GM12892 (cell line): Measurements from ENCODE around the gene HDHD3.

Experiments used
- POLR2A ChIP-seq: IDR thresholded peaks from 2 replicates; pipeline ENCODE4 v1.6.1; 2011; ENCODE audit warnings: low read depth, low read length, control low read depth
- POLR2AphosphoS5 ChIP-seq: IDR thresholded peaks from 2 replicates; pipeline ENCODE4 v1.6.1; 2011; ENCODE audit warnings: low read depth, low read length, control low read depth
- TAF1 ChIP-seq: IDR thresholded peaks from 2 replicates; pipeline ENCODE4 v1.6.1; 2011; ENCODE audit warnings: low read depth, mild to moderate bottlenecking, control low read depth, low read length, borderline replicate concordance

GRCh38 chr9:113417370-113417769 lies 40.6 kb upstream of the HDHD3 start:
- no peak for TF ChIP-seq POLR2A
- TF ChIP-seq POLR2AphosphoS5: no peak
- no peak for TF ChIP-seq TAF1
